MM.1S (cell line): Measurements from ENCODE around the gene RGS19.

Experiments
- DNase-seq: peaks from one replicate; pipeline ENCODE4 v3.0.0-alpha.2; 2015
- H2AFZ ChIP-seq: fragments of 300-600 bp; sonication (generic); 2 replicates; pipeline ENCODE4 v1.6.0; 2016; ENCODE audit warnings: antibody characterized with exemption, low read length
- H3F3A ChIP-seq: fragments of 300-600 bp; sonication (generic); 2 replicates; pipeline ENCODE4 v1.6.1; 2016; ENCODE audit warnings: mild to moderate bottlenecking, antibody characterized with exemption, low read length, moderate library complexity, mixed read lengths; ENCODE audit not compliant: insufficient read depth
- H3K27ac ChIP-seq: fragments of 300-600 bp; sonication (generic); 2 replicates; pipeline ENCODE4 v1.5.1; 2016; ENCODE audit warnings: mild to moderate bottlenecking, low read length
- H3K27me3 ChIP-seq: fragments of 300-600 bp; sonication (generic); replicated peaks from 2 replicates; pipeline ENCODE4 v1.6.0; 2016; ENCODE audit warnings: low read length; ENCODE audit not compliant: insufficient read depth
- H3K36me3 ChIP-seq: fragments of 300-600 bp; sonication (generic); replicated peaks from 2 replicates; pipeline ENCODE4 v1.6.1; 2016; ENCODE audit warnings: mild to moderate bottlenecking, low read length, mixed read lengths; ENCODE audit not compliant: insufficient read depth
- H3K4me1 ChIP-seq: fragments of 300-600 bp; sonication (generic); 2 replicates; pipeline ENCODE4 v1.6.1; 2016; ENCODE audit warnings: low read length, mixed read lengths
- H3K4me2 ChIP-seq: fragments of 300-600 bp; sonication (generic); 2 replicates; pipeline ENCODE4 v1.6.0; 2016; ENCODE audit warnings: low read depth, low read length
- H3K4me3 ChIP-seq: fragments of 300-600 bp; sonication (generic); 2 replicates; pipeline ENCODE4 v1.5.1; 2016; ENCODE audit warnings: low read length, mixed read lengths
- H3K79me2 ChIP-seq: fragments of 300-600 bp; sonication (generic); 2 replicates; pipeline ENCODE4 v1.6.1; 2016; ENCODE audit warnings: mixed run types, low read length, mixed read lengths
- H3K9ac ChIP-seq: fragments of 300-600 bp; sonication (generic); 2 replicates; pipeline ENCODE4 v1.6.1; 2016; ENCODE audit warnings: low read length, mixed read lengths
- H3K9me2 ChIP-seq: fragments of 300-600 bp; sonication (generic); replicated peaks from 2 replicates; pipeline ENCODE4 v1.6.1; 2016; ENCODE audit warnings: mild to moderate bottlenecking, low read length, mixed read lengths; ENCODE audit not compliant: insufficient read depth
- H3K9me3 ChIP-seq: fragments of 300-600 bp; sonication (generic); replicated peaks from 2 replicates; pipeline ENCODE4 v1.6.1; 2016; ENCODE audit warnings: mild to moderate bottlenecking, low read length, mixed read lengths; ENCODE audit not compliant: insufficient read depth
- H4K20me1 ChIP-seq: fragments of 300-600 bp; sonication (generic); 2 replicates; pipeline ENCODE4 v1.6.1; 2016; ENCODE audit warnings: mild to moderate bottlenecking, low read length, moderate library complexity, mixed read lengths; ENCODE audit not compliant: insufficient read depth
- EZH2 ChIP-seq: fragments of 300-600 bp; sonication (generic); optimal IDR thresholded peaks from 2 replicates; pipeline ENCODE3; 2017; ENCODE audit warnings: low read depth, mild to moderate bottlenecking, antibody characterized with exemption, low read length, mixed read lengths
- EZH2phosphoT487 ChIP-seq: fragments of 300-600 bp; sonication (generic); IDR thresholded peaks from 2 replicates; pipeline ENCODE4 v1.6.1; 2018; ENCODE audit warnings: antibody characterized with exemption, low read length
- TF ChIP-seq, protein P1 (sequence below): fragments of 300-600 bp; sonication (generic); IDR thresholded peaks from 2 replicates; pipeline ENCODE4 v1.5.1; 2016; ENCODE audit warnings: antibody characterized with exemption, low read length, mixed read lengths

RGS19 gene

GRCh38 chr20:64024141-64024990 lies 55.0 kb downstream of the RGS19 start:
- Histone ChIP-seq H3K4me3 (no peak overlapping the region), H2AFZ (no peak overlapping the region), H3K4me2 (no peak overlapping the region), H3K27ac (no peak overlapping the region), H3K79me2 (no peaks in the 10 kb centered on the region), H3F3A (no peaks in the 10 kb centered on the region), H3K27me3 (no peaks in the 10 kb centered on the region), H4K20me1 (no peaks in the 10 kb centered on the region), H3K9me2 (no peaks in the 10 kb centered on the region), H3K36me3 (0 out of 2 replicates have a peak, but pooled peaks cover 4% of the 10 kb centered on the region), H3K9me3 (no peaks in the 10 kb centered on the region), H3K9ac (no peak overlapping the region), H3K4me1 (no peaks in the 10 kb centered on the region)
- DNase-seq = no peak
- TF ChIP-seq EZH2phosphoT487 (no peak), EZH2 (no peak)
- TF ChIP-seq, protein P1, sequence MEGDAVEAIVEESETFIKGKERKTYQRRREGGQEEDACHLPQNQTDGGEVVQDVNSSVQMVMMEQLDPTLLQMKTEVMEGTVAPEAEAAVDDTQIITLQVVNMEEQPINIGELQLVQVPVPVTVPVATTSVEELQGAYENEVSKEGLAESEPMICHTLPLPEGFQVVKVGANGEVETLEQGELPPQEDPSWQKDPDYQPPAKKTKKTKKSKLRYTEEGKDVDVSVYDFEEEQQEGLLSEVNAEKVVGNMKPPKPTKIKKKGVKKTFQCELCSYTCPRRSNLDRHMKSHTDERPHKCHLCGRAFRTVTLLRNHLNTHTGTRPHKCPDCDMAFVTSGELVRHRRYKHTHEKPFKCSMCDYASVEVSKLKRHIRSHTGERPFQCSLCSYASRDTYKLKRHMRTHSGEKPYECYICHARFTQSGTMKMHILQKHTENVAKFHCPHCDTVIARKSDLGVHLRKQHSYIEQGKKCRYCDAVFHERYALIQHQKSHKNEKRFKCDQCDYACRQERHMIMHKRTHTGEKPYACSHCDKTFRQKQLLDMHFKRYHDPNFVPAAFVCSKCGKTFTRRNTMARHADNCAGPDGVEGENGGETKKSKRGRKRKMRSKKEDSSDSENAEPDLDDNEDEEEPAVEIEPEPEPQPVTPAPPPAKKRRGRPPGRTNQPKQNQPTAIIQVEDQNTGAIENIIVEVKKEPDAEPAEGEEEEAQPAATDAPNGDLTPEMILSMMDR = no peak

DNA sequence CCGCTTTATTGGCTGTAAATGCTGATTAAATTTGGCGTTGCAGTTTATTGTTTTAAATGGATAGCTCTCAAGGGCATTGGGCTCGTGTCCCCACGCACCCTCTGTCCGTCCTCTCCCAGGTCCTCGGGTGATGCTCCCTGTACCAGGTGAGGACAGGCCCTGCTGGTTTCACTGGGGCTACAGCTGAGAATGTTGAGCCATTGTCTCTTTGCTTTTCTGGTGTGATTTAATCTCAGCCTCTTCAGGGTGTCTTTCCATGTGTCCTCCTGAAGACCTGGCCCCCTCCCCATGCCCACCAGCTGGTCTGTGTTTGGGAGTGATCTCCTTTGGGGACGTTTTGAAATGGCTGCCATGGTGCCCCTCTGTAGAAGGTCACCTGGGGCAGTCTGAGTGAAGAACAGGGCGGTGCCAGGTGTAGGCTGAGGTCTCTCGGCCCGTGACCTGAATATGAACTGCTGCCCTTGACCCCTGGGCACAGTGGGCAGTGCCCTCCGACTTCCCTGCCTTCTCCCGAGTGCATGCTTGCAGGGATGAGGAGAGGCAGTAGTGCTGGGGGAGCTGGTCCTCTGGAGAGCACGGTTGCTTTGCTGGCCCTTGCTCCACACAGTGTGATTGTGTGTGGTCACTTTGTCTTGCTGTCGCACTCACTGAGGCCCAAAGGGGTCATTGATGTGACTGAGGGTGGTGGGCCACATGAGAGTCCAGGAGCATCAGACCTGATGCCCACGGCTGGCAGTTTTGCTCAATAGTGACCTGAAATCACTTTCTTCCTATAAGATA lies 55.8 kb downstream of the RGS19 start:
- no peaks in the 10 kb centered on the region for H3F3A ChIP-seq
- TF ChIP-seq EZH2phosphoT487 (no peak), EZH2 (no peak)
- TF ChIP-seq, protein P1 = no peak
- H2AFZ ChIP-seq = no peak overlapping the region
- H3K4me3 ChIP-seq = no peak overlapping the region
- H3K36me3 ChIP-seq = peaks cover 4% of the 10 kb centered on the region; the same call in 1 of the 2 replicates
- H3K27me3 ChIP-seq = no peaks in the 10 kb centered on the region
- no peak overlapping the region for H3K9ac ChIP-seq
- no peak overlapping the region for H3K4me2 ChIP-seq
- no peaks in the 10 kb centered on the region for H3K9me2 ChIP-seq
- H3K4me1 ChIP-seq = no peaks in the 10 kb centered on the region
- no peak overlapping the region for H3K27ac ChIP-seq
- H4K20me1 ChIP-seq = no peaks in the 10 kb centered on the region
- no peaks in the 10 kb centered on the region for H3K79me2 ChIP-seq
- H3K9me3 ChIP-seq = no peaks in the 10 kb centered on the region
- no peak for DNase-seq
